ENCODE measurements around the gene PTH1R. TPM values are rescaled to one million over a fixed set of nuclear protein-coding genes. Genes with fewer than 3 reads are reported as not detected.
A peak's percentile ranks its signal among the peaks of the same experiment; 100 is the strongest.

Gene PTH1R
- total RNA-seq, 4 donors from 2014 or later: 1.1 to 4.2 (median 3.0) TPM

DNA sequence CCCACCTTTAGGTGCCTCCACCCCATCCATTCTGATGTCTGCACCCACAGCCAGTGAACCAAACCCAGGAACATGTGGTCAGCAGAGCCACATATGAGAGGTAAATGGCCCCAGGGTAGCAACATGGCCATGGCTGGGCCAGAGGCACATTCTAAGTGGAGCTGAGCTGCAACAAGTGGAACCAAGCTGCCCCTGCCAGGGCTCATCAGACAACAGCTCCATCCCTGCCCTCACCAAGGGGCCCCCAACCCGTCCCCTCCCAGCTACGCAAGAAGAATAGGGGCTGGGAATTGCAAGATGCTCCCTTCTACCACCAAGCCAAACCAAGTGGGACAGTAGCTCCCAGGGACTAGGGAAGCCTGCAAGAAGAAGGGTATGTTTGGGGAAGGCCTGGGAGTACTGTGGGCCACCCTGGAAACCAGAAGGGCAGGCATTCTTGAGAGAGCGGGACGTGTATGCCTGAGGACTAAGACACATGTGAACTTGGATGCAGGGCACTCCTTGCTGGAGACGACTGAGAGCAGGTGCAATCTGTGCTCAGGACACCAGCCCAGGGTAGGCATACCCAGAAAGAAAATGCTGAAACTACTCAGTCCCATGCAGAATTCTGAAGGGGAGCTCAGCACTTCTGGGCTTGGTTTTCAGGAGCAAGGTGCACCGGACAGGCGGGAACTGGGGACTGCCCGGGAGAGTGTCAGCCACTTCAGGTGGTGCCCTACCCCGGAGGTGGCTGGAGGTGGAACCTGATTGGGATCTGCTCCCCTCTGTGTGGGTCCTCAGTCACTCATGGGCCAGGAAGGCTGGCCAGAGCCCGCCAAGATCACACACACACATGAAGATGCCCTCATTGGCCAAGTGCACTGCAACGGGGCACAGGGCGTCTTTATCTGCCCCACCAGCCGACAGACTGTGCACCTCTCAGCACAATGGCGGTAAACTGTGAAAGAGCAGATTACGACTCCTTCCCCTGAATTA is 23.8 kb upstream of the PTH1R start:
- no peak for TF ChIP-seq POLR2A (IDR thresholded peaks at IDR 0.05)
- TF ChIP-seq, protein P1, sequence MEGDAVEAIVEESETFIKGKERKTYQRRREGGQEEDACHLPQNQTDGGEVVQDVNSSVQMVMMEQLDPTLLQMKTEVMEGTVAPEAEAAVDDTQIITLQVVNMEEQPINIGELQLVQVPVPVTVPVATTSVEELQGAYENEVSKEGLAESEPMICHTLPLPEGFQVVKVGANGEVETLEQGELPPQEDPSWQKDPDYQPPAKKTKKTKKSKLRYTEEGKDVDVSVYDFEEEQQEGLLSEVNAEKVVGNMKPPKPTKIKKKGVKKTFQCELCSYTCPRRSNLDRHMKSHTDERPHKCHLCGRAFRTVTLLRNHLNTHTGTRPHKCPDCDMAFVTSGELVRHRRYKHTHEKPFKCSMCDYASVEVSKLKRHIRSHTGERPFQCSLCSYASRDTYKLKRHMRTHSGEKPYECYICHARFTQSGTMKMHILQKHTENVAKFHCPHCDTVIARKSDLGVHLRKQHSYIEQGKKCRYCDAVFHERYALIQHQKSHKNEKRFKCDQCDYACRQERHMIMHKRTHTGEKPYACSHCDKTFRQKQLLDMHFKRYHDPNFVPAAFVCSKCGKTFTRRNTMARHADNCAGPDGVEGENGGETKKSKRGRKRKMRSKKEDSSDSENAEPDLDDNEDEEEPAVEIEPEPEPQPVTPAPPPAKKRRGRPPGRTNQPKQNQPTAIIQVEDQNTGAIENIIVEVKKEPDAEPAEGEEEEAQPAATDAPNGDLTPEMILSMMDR (IDR thresholded peaks at IDR 0.05): no peak
- TF ChIP-seq POLR2AphosphoS5 (IDR thresholded peaks at IDR 0.05): no peak
- WGBS: 86% methylated on average over 10 of the region's 15 CpGs
- H3K4me3 ChIP-seq: no peak overlapping the region
- peak; percentile 54 to 63 for DNase-seq (ENCODE audit: low spot score in 2 of 2)
- no peaks in the 10 kb centered on the region for H3K9me3 ChIP-seq
- H3K36me3 ChIP-seq: no peaks in the 10 kb centered on the region
- no peak overlapping the region for H3K27ac ChIP-seq
- no peaks in the 10 kb centered on the region for H3K4me1 ChIP-seq
- H3K27me3 ChIP-seq: no peaks in the 10 kb centered on the region

DNA sequence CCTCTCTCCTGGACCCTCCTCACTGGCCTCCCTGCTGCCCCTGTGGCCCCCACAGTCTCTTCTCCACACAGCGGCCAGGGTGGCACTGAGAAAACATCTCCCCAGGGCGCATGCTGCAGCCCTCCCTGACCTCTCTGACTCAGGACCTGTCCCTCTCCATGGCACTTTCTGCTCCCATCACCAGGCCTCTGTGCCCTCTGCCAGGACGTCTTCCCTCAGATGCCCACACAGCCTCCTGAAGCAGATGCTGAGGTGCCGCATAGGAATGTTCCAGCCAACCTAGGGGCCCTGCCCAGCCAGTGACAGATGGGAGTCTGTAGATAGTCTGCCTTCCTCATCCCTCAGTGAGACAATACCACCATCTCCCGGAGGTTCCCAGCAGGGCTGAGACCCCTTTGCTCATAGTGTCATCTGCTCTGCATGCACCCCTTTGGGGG is 22.9 kb upstream of the PTH1R start:
- 96% methylated on average over 4 of the region's 5 CpGs for WGBS
- Histone ChIP-seq H3K27ac (no peak overlapping the region), H3K4me3 (no peak overlapping the region), H3K36me3 (no peaks in the 10 kb centered on the region), H3K9me3 (no peaks in the 10 kb centered on the region), H3K4me1 (no peaks in the 10 kb centered on the region), H3K27me3 (no peaks in the 10 kb centered on the region)
- DNase-seq (ENCODE audit: low spot score in 2 of 2): peak; percentile 41 to 56
- TF ChIP-seq POLR2A (IDR thresholded peaks at IDR 0.05) (no peak), POLR2AphosphoS5 (IDR thresholded peaks at IDR 0.05) (no peak), EP300 (IDR thresholded peaks at IDR 0.05) (no peak)
- TF ChIP-seq, protein P1 (IDR thresholded peaks at IDR 0.05): no peak

DNA sequence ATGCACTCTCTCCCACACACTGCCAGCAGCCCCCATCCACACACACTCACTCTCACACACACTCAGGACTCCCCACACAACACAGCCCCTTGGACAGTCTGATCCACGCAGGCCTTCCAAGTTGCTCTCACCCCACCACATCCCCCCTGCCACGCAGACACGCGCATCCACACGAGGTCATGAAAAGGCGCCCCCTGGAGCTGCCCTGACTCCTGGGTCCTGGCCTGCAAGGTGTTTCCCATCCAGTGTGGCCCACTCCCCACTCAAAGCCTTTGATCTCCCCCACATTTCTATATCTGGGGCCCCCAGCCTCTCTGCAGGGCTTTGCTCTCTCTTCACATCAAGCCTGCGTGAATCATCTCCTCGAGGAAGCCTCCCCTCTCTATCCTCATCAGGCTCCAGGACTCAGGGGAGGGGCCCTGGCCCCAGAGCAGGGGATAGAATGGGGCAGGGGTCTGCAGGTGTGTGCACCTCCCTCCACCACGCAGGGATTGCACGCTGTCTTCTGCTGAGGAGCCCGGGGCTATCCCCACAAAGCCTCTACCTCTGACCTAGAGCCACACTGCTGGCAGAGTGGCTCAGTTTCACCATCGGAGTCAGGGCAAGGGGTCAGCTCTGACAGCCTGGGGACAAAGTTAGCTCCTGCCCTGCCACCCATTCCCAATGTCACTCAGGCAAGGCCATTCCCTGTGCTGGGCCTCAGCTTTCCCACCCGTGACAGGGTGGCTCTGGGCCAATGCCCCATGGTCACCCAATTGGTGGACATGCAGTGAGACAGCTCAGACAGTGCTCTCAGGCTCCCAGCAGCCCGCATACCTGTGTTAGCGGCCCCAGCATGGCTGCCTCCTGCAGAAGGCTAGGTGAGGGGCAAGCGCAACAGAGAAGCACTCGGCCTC is 20.7 kb upstream of the PTH1R start:
- Histone ChIP-seq H3K4me1 (no peaks in the 10 kb centered on the region), H3K36me3 (no peaks in the 10 kb centered on the region), H3K4me3 (no peak overlapping the region), H3K27ac (no peak overlapping the region), H3K9me3 (no peaks in the 10 kb centered on the region), H3K27me3 (no peaks in the 10 kb centered on the region)
- peak; percentile 44 to 59 for DNase-seq (ENCODE audit: low spot score in 2 of 2)
- 90% methylated on average over 16 of the region's 17 CpGs for WGBS
- no peak for TF ChIP-seq EP300 (IDR thresholded peaks at IDR 0.05)
- TF ChIP-seq, protein P1 (IDR thresholded peaks at IDR 0.05): no peak
- no peak for TF ChIP-seq POLR2A (IDR thresholded peaks at IDR 0.05)
- no peak for TF ChIP-seq POLR2AphosphoS5 (IDR thresholded peaks at IDR 0.05)

DNA sequence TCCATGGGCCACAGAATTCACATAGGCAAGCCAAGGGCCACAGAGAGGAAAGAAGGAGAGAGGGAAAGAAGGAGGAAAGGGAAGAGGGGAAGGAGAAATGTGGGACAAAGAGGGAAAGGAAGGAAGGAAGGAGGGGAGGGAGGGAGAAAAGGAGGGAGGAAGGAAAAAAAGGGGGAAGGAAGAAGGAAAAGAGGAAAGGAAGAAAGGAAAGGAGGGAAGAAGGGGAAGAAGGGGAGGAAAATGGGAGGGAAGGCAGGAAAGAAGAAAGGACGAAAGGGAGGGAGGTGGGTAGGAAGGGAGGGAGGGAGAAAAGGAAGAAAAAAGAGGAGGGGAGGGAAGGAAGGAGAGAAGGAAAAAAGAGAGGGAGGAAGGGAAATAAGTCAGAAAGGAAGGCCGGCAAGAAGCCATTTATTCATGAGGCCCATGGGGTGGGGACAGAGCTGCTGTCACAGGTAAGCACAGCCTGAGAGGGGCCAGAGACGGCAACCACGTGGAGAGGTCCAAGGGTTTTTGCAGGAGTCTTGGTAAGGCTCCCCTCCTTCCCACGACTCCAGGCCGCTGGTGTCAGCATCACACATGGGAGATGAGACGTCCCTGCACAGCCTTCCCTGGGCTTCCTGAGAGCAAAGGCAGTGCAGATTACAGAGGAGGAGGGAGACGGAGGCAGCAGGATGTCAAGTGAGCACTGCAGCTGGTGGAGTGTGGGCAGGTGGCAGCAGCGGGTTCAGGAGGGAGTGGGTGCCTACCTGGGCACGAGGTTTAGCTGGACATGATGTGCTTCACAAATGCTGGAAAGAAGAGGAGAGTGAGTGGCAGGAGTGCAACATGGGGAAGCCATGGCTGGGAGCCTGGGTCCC is 19.8 kb upstream of the PTH1R start:
- no peaks in the 10 kb centered on the region for H3K36me3 ChIP-seq
- DNase-seq (ENCODE audit: low spot score in 2 of 2): peak; percentile 37 to 58
- H3K4me3 ChIP-seq: no peak overlapping the region
- H3K27me3 ChIP-seq: no peaks in the 10 kb centered on the region
- H3K9me3 ChIP-seq: no peaks in the 10 kb centered on the region
- H3K4me1 ChIP-seq: no peaks in the 10 kb centered on the region
- H3K27ac ChIP-seq: no peak overlapping the region
- no peak for TF ChIP-seq EP300 (IDR thresholded peaks at IDR 0.05)
- TF ChIP-seq POLR2AphosphoS5 (IDR thresholded peaks at IDR 0.05): no peak
- TF ChIP-seq POLR2A (IDR thresholded peaks at IDR 0.05): no peak
- TF ChIP-seq, protein P1 (IDR thresholded peaks at IDR 0.05): no peak
- 89% methylated on average over 10 of the region's 10 CpGs for WGBS

Data from suprapubic skin (tissue), 4 donors.